KMS-11 (cell line): Measurements from ENCODE around the gene CNRIP1.

Source experiments
- H2AFZ ChIP-seq: fragments of 200-600 bp; sonication (generic); 2 replicates; pipeline ENCODE4 v1.6.1; 2016; ENCODE audit warnings: antibody characterized with exemption, mixed run types, low read depth
- H3K27ac ChIP-seq: fragments of 200-600 bp; sonication (generic); 2 replicates; pipeline ENCODE4 v1.6.1; 2016; ENCODE audit warnings: mild to moderate bottlenecking, mixed run types
- H3K27me3 ChIP-seq: fragments of 200-600 bp; sonication (generic); 2 replicates; pipeline ENCODE4 v1.6.1; 2017; ENCODE audit warnings: mild to moderate bottlenecking, low read depth, mixed run types, moderate library complexity; ENCODE audit not compliant: insufficient read depth
- H3K36me3 ChIP-seq: fragments of 200-600 bp; sonication (generic); 2 replicates; pipeline ENCODE4 v1.6.1; 2017; ENCODE audit warnings: mild to moderate bottlenecking, mixed run types; ENCODE audit not compliant: insufficient read depth
- H3K4me1 ChIP-seq: fragments of 200-600 bp; sonication (generic); 2 replicates; pipeline ENCODE4 v1.6.1; 2016; ENCODE audit warnings: mild to moderate bottlenecking, low read depth, mixed run types; ENCODE audit not compliant: poor library complexity, severe bottlenecking
- H3K4me2 ChIP-seq: fragments of 200-600 bp; sonication (generic); 2 replicates; pipeline ENCODE4 v1.7.0; 2016; ENCODE audit warnings: mild to moderate bottlenecking, mixed run types
- H3K4me3 ChIP-seq: fragments of 200-600 bp; sonication (generic); IDR thresholded peaks from 2 replicates; pipeline ENCODE4 v1.6.1; 2017; ENCODE audit warnings: low read depth, low read length, mixed read lengths; ENCODE audit not compliant: insufficient read depth
- H3K79me2 ChIP-seq: fragments of 200-600 bp; sonication (generic); 2 replicates; pipeline ENCODE4 v1.6.1; 2016; ENCODE audit warnings: low read depth, mixed run types; ENCODE audit not compliant: insufficient read depth
- H3K9ac ChIP-seq: fragments of 200-600 bp; sonication (generic); 2 replicates; pipeline ENCODE4 v1.6.1; 2016; ENCODE audit warnings: mild to moderate bottlenecking, mixed run types
- H4K20me1 ChIP-seq: fragments of 200-600 bp; sonication (generic); 2 replicates; pipeline ENCODE4 v1.6.1; 2016; ENCODE audit warnings: mild to moderate bottlenecking, mixed run types; ENCODE audit not compliant: insufficient read depth
- TF ChIP-seq, protein P1 (sequence below): fragments of 200-600 bp; sonication (generic); conservative IDR thresholded peaks from 2 replicates; pipeline ENCODE4 v1.6.1; 2017; ENCODE audit warnings: low read depth, mild to moderate bottlenecking, antibody characterized with exemption, low read length, moderate library complexity, mixed read lengths

The CNRIP1 gene

DNA sequence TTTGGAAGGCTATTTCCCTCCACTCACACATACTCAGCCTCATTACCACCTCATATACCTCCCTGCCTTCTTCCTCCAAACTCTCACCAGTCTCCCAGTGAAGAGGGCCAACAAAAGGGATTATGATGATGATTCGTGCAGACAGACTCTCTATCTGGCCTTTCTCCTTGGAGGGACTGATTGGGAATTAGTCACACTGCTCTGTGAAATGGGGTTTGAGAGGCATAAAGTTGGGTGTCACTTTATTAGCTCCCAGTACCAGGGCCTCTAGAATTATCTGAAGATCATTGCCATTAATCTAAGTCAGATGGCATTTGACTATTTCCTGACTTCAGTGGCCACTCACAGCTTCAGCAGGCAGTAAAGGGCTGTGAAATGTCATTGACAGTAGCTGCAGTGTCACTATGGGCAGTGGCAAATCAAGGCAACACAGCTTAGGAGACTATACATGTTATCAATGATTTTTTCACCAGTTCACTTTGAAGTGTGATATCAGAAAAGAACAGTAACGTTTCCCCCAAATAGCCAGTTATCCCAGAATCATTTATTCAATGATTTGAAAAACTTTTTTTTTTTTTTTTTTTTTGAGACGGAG lies 17.4 kb downstream of the CNRIP1 start:
- H3K4me3 ChIP-seq: no peak overlapping the region
- TF ChIP-seq, protein P1, sequence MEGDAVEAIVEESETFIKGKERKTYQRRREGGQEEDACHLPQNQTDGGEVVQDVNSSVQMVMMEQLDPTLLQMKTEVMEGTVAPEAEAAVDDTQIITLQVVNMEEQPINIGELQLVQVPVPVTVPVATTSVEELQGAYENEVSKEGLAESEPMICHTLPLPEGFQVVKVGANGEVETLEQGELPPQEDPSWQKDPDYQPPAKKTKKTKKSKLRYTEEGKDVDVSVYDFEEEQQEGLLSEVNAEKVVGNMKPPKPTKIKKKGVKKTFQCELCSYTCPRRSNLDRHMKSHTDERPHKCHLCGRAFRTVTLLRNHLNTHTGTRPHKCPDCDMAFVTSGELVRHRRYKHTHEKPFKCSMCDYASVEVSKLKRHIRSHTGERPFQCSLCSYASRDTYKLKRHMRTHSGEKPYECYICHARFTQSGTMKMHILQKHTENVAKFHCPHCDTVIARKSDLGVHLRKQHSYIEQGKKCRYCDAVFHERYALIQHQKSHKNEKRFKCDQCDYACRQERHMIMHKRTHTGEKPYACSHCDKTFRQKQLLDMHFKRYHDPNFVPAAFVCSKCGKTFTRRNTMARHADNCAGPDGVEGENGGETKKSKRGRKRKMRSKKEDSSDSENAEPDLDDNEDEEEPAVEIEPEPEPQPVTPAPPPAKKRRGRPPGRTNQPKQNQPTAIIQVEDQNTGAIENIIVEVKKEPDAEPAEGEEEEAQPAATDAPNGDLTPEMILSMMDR: no peak
- no peak overlapping the region for H2AFZ ChIP-seq
- no peaks in the 10 kb centered on the region for H3K36me3 ChIP-seq
- no peaks in the 10 kb centered on the region for H3K79me2 ChIP-seq
- no peak overlapping the region for H3K27ac ChIP-seq
- H3K4me1 ChIP-seq: no peaks in the 10 kb centered on the region
- H3K9ac ChIP-seq: no peak overlapping the region
- H3K27me3 ChIP-seq: no peaks in the 10 kb centered on the region
- H4K20me1 ChIP-seq: no peaks in the 10 kb centered on the region
- no peak overlapping the region for H3K4me2 ChIP-seq

DNA sequence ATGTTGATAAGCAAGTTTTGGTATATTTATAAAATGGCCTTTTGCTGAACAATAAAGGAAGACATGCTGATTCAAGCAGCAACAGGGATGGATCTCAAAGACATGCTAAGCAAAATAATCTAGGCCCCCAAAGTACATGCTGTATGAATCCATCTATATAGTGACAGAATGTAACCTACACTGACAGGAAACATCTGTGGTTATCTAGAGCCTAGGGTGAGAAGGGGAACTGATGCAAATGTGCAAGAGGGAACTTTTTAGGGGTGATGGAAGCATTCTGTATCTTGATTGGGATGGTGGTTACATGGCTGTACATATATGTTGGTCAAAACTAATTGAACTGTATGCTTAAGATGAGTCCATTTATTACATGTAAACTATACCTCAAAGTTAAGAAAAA lies 24.2 kb downstream of the CNRIP1 start:
- H3K79me2 ChIP-seq: no peaks in the 10 kb centered on the region
- H3K27ac ChIP-seq: no peak overlapping the region
- no peaks in the 10 kb centered on the region for H3K36me3 ChIP-seq
- H3K4me3 ChIP-seq: no peak overlapping the region
- no peaks in the 10 kb centered on the region for H4K20me1 ChIP-seq
- no peak overlapping the region for H3K9ac ChIP-seq
- H3K4me1 ChIP-seq: peaks cover 28% of the 10 kb centered on the region
- no peak overlapping the region for H2AFZ ChIP-seq
- H3K4me2 ChIP-seq: no peak overlapping the region
- H3K27me3 ChIP-seq: no peaks in the 10 kb centered on the region
- TF ChIP-seq, protein P1: no peak

DNA sequence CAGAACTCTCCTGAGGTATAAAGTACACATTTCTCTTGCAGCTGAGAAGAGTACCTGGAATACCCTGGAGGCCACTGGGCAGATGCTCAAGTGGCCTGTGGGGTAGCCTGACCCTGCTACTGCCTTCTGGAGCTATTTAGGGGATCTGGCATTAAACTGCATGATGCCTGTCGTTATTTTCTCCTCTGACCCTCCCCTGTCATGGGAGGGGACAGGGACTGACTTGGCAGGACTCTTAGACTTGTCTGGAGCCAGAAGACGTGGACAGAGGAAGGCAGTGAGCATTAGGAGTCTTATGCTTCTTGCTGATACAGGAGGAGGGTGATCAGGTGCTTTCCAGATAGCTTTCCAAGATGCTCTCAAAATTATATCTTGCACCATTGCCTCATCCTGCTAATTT lies 24.8 kb downstream of the CNRIP1 start:
- no peaks in the 10 kb centered on the region for H3K27me3 ChIP-seq
- peaks cover 34% of the 10 kb centered on the region for H3K4me1 ChIP-seq
- no peaks in the 10 kb centered on the region for H4K20me1 ChIP-seq
- H3K9ac ChIP-seq: no peak overlapping the region
- no peak overlapping the region for H3K4me3 ChIP-seq
- no peaks in the 10 kb centered on the region for H3K79me2 ChIP-seq
- no peak overlapping the region for H2AFZ ChIP-seq
- no peak overlapping the region for H3K4me2 ChIP-seq
- TF ChIP-seq, protein P1: no peak
- no peak overlapping the region for H3K27ac ChIP-seq
- no peaks in the 10 kb centered on the region for H3K36me3 ChIP-seq

DNA sequence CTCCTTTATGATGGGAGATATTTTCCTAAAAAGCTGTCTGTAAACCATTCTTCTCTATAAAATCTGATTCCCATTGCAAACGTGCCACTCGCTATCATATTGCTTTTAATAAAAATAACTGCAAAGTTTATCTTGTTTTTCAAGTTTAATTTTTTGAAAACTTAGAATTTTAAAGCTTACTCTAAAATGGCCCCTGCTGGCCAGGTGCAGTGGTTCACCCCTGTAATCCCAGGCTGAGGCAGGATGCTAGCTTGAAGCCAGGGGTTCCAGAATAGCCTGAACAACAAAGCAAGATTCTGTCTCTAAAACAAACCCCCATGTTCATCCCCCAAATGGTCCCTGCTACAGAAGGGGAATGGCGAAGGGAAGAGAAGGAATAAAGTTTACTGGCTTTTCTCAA lies 25.6 kb downstream of the CNRIP1 start:
- H3K9ac ChIP-seq: no peak overlapping the region
- H3K36me3 ChIP-seq: no peaks in the 10 kb centered on the region
- H2AFZ ChIP-seq: no peak overlapping the region

More for the DNA sequence above, 25.6 kb downstream of the CNRIP1 start:
- no peak overlapping the region for H3K4me2 ChIP-seq
- H3K27me3 ChIP-seq: no peaks in the 10 kb centered on the region
- no peaks in the 10 kb centered on the region for H3K79me2 ChIP-seq
- peaks cover 41% of the 10 kb centered on the region for H3K4me1 ChIP-seq
- no peaks in the 10 kb centered on the region for H4K20me1 ChIP-seq
- H3K4me3 ChIP-seq: no peak overlapping the region
- no peak overlapping the region for H3K27ac ChIP-seq
- TF ChIP-seq, protein P1: no peak
